ENCODE data around the gene CASP9. TPM values are rescaled to one million over a fixed set of nuclear protein-coding genes. Genes with fewer than 3 reads are reported as not detected.
"Not testable (repeated sequence)": the region's sequence is repeated elsewhere in the genome, so short reads cannot be mapped to it uniquely, and the experiment has no call there.

Gene CASP9
- total RNA-seq, 1 donor from 2014 or later: 12.6 TPM

GRCh38 chr1:15477646-15478212 lies 46.3 kb downstream of the CASP9 start:
- DNase-seq (ENCODE audit: extremely low spot score, unreplicated experiment): no peak
- Mint-ChIP-seq H3K4me1 (ENCODE audit: unreplicated experiment) (no peaks in the 10 kb centered on the region), H3K27ac (ENCODE audit: unreplicated experiment) (no peak overlapping the region)

GRCh38 chr1:15476927-15477326 lies 47.1 kb downstream of the CASP9 start:
- TF ChIP-seq CTCF (IDR thresholded peaks at IDR 0.05): no peak
- no peaks in the 10 kb centered on the region for H3K27me3 Mint-ChIP-seq (ENCODE audit: unreplicated experiment)
- no peak overlapping the region for H3K4me3 Mint-ChIP-seq (ENCODE audit: unreplicated experiment)
- H3K4me1 Mint-ChIP-seq (ENCODE audit: unreplicated experiment): no peaks in the 10 kb centered on the region
- H3K36me3 Mint-ChIP-seq (ENCODE audit: unreplicated experiment): no peaks in the 10 kb centered on the region
- DNase-seq (ENCODE audit: extremely low spot score, unreplicated experiment): no peak
- H3K27ac Mint-ChIP-seq (ENCODE audit: unreplicated experiment): no peak overlapping the region
- no peaks in the 10 kb centered on the region for H3K9me3 Mint-ChIP-seq (ENCODE audit: unreplicated experiment)

More at GRCh38 chr1:15477646-15478212, 46.3 kb downstream of the CASP9 start:
- TF ChIP-seq CTCF (IDR thresholded peaks at IDR 0.05): no peak
- no peaks in the 10 kb centered on the region for H3K9me3 Mint-ChIP-seq (ENCODE audit: unreplicated experiment)
- H3K27me3 Mint-ChIP-seq (ENCODE audit: unreplicated experiment): no peaks in the 10 kb centered on the region
- H3K4me3 Mint-ChIP-seq (ENCODE audit: unreplicated experiment): no peak overlapping the region
- H3K36me3 Mint-ChIP-seq (ENCODE audit: unreplicated experiment): no peaks in the 10 kb centered on the region

GRCh38 chr1:15475752-15476314 lies 48.2 kb downstream of the CASP9 start, which contains the start of gene CELA2B:
Gene CELA2B, plus strand, starts transcription at chr1:15476104. Its CDS starts 22 bp downstream, at chr1:15476126.
- Mint-ChIP-seq H3K36me3 (ENCODE audit: unreplicated experiment) (no peaks in the 10 kb centered on the region), H3K27ac (ENCODE audit: unreplicated experiment) (no peak within 1 kb of the TSS), H3K4me1 (ENCODE audit: unreplicated experiment) (no peaks in the 10 kb centered on the region), H3K27me3 (ENCODE audit: unreplicated experiment) (no peaks in the 10 kb centered on the region), H3K4me3 (ENCODE audit: unreplicated experiment) (no peak within 1 kb of the TSS), H3K9me3 (ENCODE audit: unreplicated experiment) (no peaks in the 10 kb centered on the region)
- no peak for TF ChIP-seq CTCF (IDR thresholded peaks at IDR 0.05)
- no peak for DNase-seq (ENCODE audit: extremely low spot score, unreplicated experiment)

- H3K27ac Mint-ChIP-seq (ENCODE audit: unreplicated experiment): no peak overlapping the region
- no peaks in the 10 kb centered on the region for H3K36me3 Mint-ChIP-seq (ENCODE audit: unreplicated experiment)
- H3K9me3 Mint-ChIP-seq (ENCODE audit: unreplicated experiment): no peaks in the 10 kb centered on the region
- no peak overlapping the region for H3K4me3 Mint-ChIP-seq (ENCODE audit: unreplicated experiment)
- TF ChIP-seq CTCF (IDR thresholded peaks at IDR 0.05): no peak
- no peaks in the 10 kb centered on the region for H3K4me1 Mint-ChIP-seq (ENCODE audit: unreplicated experiment)
- H3K27me3 Mint-ChIP-seq (ENCODE audit: unreplicated experiment): no peaks in the 10 kb centered on the region
- no peak for DNase-seq (ENCODE audit: extremely low spot score, unreplicated experiment)
These were observed 51.4 kb downstream of the CASP9 start for GRCh38 chr1:15472587-15472986.

- not testable (repeated sequence) for H3K4me3 Mint-ChIP-seq (ENCODE audit: unreplicated experiment); DNase-seq (ENCODE audit: extremely low spot score, unreplicated experiment); H3K9me3 Mint-ChIP-seq (ENCODE audit: unreplicated experiment); H3K27me3 Mint-ChIP-seq (ENCODE audit: unreplicated experiment); H3K4me1 Mint-ChIP-seq (ENCODE audit: unreplicated experiment); H3K36me3 Mint-ChIP-seq (ENCODE audit: unreplicated experiment); H3K27ac Mint-ChIP-seq (ENCODE audit: unreplicated experiment)
These were observed 52.3 kb downstream of the CASP9 start for GRCh38 chr1:15471723-15472122.

- not testable (repeated sequence) for H3K36me3 Mint-ChIP-seq (ENCODE audit: unreplicated experiment); H3K27ac Mint-ChIP-seq (ENCODE audit: unreplicated experiment); H3K27me3 Mint-ChIP-seq (ENCODE audit: unreplicated experiment); H3K9me3 Mint-ChIP-seq (ENCODE audit: unreplicated experiment); H3K4me1 Mint-ChIP-seq (ENCODE audit: unreplicated experiment); H3K4me3 Mint-ChIP-seq (ENCODE audit: unreplicated experiment); DNase-seq (ENCODE audit: extremely low spot score, unreplicated experiment)
These were observed 52.9 kb downstream of the CASP9 start for GRCh38 chr1:15471067-15471466.

- H3K36me3 Mint-ChIP-seq (ENCODE audit: unreplicated experiment); DNase-seq (ENCODE audit: extremely low spot score, unreplicated experiment); H3K4me3 Mint-ChIP-seq (ENCODE audit: unreplicated experiment); H3K27me3 Mint-ChIP-seq (ENCODE audit: unreplicated experiment); H3K27ac Mint-ChIP-seq (ENCODE audit: unreplicated experiment); H3K4me1 Mint-ChIP-seq (ENCODE audit: unreplicated experiment); H3K9me3 Mint-ChIP-seq (ENCODE audit: unreplicated experiment): not testable (repeated sequence)
These were observed 54.1 kb downstream of the CASP9 start for GRCh38 chr1:15469821-15470448.

All from osteocyte (in vitro differentiated cells).